ENCODE results near the gene SLX1A.
A peak's percentile ranks its signal among the peaks of the same experiment; 100 is the strongest.
"Not testable (repeated sequence)": the region's sequence is repeated elsewhere in the genome, so short reads cannot be mapped to it uniquely, and the experiment has no call there.

Gene SLX1A

DNA sequence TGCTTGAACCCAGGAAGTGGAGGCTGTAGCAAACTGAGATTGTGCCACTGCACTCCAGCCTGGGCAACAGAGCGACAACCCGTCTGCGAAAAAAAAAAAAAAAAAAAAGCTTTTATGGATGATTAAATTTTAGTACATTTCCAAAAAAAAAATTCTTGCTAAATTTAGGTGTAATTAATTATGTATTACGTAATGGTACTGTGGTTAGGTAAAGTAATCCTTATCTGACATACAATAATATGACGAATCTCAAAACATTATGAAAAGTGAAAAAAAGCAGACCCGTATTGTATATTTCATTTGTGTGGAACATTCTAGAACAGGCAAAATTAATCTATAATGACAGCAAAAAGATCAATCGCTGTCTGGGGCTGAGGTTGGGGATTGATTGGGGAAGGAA, 20.6 kb upstream of the SLX1A start:
- Mint-ChIP-seq H3K36me3 (ENCODE audit: low read depth) (no peaks in the 10 kb centered on the region), H3K4me3 (no peak overlapping the region), H3K9me3 (no peaks in the 10 kb centered on the region), H3K4me1 (peaks cover 3% of the 10 kb centered on the region), H3K27ac (no peak overlapping the region), H3K27me3 (no peaks in the 10 kb centered on the region)
- ATAC-seq (no peak), DNase-seq (no peak)

GRCh38 chr16:30176876-30177275, 16.8 kb upstream of the SLX1A start:
- not testable (repeated sequence) for H3K4me3 Mint-ChIP-seq; H3K27ac Mint-ChIP-seq; H3K4me1 Mint-ChIP-seq; ATAC-seq; H3K9me3 Mint-ChIP-seq; H3K36me3 Mint-ChIP-seq (ENCODE audit: low read depth); H3K27me3 Mint-ChIP-seq; DNase-seq

GRCh38 chr16:30179195-30179594, 14.5 kb upstream of the SLX1A start:
- no peaks in the 10 kb centered on the region for H3K9me3 Mint-ChIP-seq
- no peak overlapping the region for H3K4me3 Mint-ChIP-seq
- no peaks in the 10 kb centered on the region for H3K27me3 Mint-ChIP-seq
- H3K4me1 Mint-ChIP-seq, result peaks cover 17% of the 10 kb centered on the region
- H3K27ac Mint-ChIP-seq, result no peak overlapping the region
- peaks cover 3% of the 10 kb centered on the region for H3K36me3 Mint-ChIP-seq (ENCODE audit: low read depth)
- no peak for DNase-seq
- ATAC-seq, result no peak

GRCh38 chr16:30179931-30180330, 13.7 kb upstream of the SLX1A start:
- peaks cover 11% of the 10 kb centered on the region for H3K36me3 Mint-ChIP-seq (ENCODE audit: low read depth)
- ATAC-seq, result no peak
- H3K4me3 Mint-ChIP-seq, result no peak overlapping the region

DNA sequence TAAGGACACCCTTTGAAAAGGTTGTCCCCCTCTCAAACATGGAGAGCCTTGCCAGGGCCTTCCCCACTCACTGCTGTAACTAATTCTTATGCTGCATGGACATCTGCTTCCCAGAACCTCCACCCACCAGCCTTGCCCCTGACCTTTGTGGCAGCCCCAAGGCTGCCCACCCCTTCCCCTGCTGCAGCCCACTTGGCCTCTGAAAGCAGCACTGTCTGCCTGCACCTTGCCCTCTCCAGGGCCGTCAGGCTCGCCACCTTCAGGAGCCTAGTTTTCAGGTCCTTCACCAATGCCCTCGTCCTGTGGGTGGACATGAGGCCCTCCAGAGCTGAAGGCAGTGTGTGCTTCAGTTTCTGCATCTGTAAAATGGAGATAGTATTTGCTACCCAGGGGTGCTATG, 12.9 kb upstream of the SLX1A start:
- H3K27ac Mint-ChIP-seq, result no peak overlapping the region
- no peak for ATAC-seq
- H3K9me3 Mint-ChIP-seq, result no peaks in the 10 kb centered on the region
- H3K4me1 Mint-ChIP-seq, result peaks cover 21% of the 10 kb centered on the region
- H3K36me3 Mint-ChIP-seq (ENCODE audit: low read depth), result peaks cover 14% of the 10 kb centered on the region
- H3K4me3 Mint-ChIP-seq, result no peak overlapping the region
- no peak for DNase-seq
- no peaks in the 10 kb centered on the region for H3K27me3 Mint-ChIP-seq

More at GRCh38 chr16:30179931-30180330, 13.7 kb upstream of the SLX1A start:
- Mint-ChIP-seq H3K4me1 (peaks cover 19% of the 10 kb centered on the region), H3K27ac (no peak overlapping the region), H3K9me3 (no peaks in the 10 kb centered on the region), H3K27me3 (no peaks in the 10 kb centered on the region)
- DNase-seq, result no peak

DNA sequence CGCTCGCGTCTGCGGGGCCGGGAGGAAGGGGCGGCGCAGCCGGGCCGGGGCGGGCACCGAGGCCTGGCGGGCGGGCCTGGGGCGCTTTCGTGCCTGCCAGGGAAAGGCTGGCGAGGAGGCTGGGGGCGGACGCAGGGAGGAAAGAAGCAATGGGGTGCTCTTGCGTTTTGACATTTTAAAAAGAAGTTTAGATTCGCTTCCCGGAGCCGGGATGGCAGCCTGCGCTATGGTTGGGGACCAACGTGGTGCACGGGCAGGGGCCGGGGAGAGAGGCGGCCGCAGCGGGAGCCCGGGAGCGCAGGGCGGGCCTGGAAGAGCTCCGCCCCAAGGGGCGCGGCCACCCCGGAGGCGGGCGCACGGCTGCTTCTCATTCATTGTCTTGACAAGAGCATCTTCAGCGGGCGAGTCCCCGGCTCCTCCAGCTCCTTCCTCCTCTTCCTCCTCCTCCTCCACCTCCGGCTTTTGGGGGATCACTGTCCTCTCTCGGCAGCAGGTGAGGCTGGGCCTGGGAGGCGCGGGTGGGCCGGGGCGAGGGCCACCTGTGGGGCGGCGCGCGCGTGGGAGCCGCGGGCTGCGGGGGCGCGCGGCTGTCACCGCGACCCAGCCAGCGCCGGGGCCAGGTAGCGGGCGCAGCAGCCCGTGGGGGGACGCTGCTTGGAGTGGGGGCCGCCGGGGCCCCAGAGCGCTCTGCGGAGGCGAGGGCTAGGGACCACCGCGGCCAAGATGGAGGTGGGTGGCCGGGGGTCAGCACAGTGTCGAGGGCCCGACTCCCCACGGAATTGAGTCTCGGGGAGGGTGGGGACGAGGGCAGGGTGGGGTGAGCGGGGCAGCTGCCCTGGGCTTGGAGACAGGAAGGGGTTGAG, 10.2 kb upstream of the SLX1A start, which contains the start of gene CORO1A:
CORO1A (plus strand) TSS at position 370 of the 863 bp plus-strand sequence. CDS start 1,608 bp downstream, outside the sequence.
- DNase-seq (peak; percentile 92), ATAC-seq (peak; percentile 54)
- H3K9me3 Mint-ChIP-seq, result no peaks in the 10 kb centered on the region
- H3K27me3 Mint-ChIP-seq, result no peaks in the 10 kb centered on the region
- H3K27ac Mint-ChIP-seq, result peak within 1 kb of the TSS; percentile 97
- peaks cover 38% of the 10 kb centered on the region for H3K36me3 Mint-ChIP-seq (ENCODE audit: low read depth)
- H3K4me3 Mint-ChIP-seq, result peak within 1 kb of the TSS; percentile 96
- H3K4me1 Mint-ChIP-seq, result peaks cover 43% of the 10 kb centered on the region

GRCh38 chr16:30184096-30184890, 9.4 kb upstream of the SLX1A start:
- Mint-ChIP-seq H3K36me3 (ENCODE audit: low read depth) (peaks cover 38% of the 10 kb centered on the region), H3K4me1 (peaks cover 43% of the 10 kb centered on the region), H3K27ac (peak overlapping the region; percentile 97), H3K27me3 (no peaks in the 10 kb centered on the region), H3K9me3 (no peaks in the 10 kb centered on the region), H3K4me3 (peak overlapping the region; percentile 96)
- ATAC-seq (peak; percentile 6), DNase-seq (peak; percentile 76)

- Mint-ChIP-seq H3K36me3 (ENCODE audit: low read depth) (peaks cover 38% of the 10 kb centered on the region), H3K4me3 (peak overlapping the region; percentile 96), H3K27me3 (no peaks in the 10 kb centered on the region), H3K27ac (peak overlapping the region; percentile 97), H3K9me3 (no peaks in the 10 kb centered on the region), H3K4me1 (peaks cover 43% of the 10 kb centered on the region)
- DNase-seq (peak; percentile 45), ATAC-seq (peak; percentile 4)
These were observed 8.6 kb upstream of the SLX1A start for GRCh38 chr16:30184891-30185682.

DNA sequence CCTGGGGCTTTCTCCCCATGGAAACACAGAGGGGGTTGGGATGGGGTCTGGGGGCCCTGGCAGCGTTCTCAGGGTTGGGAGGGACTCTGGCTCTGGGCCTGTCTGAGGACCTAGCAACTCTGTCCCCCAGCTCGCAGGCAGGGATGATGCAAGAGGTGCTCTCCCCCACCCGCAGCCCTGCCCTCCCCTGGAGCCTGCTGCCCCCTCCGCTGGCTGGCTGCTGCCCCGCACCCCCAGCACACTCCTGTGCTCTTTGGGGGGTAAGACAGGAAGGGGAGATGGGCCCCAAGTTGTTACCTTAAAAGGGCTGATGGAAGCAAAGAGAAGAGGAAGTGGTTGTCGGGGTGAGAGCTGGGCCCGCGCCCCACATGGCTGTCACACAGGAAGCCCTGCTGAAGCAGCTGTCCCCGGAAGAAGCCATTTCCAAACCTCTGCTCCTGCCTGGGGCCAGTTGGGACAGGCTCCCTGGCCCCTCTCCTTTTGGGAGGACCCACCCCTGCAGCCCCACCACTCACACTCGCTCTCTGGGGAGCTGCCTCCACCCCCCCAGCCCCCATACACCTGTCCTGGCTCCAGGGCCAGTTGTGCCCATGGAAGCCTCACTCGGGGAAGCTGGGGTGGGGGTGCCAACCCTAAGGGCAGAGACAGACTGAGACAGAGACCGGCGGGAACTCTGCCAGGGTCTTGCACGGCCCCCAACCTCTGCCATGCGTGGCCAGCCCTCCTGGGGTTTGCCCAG, 7.8 kb upstream of the SLX1A start:
- ATAC-seq (peak; percentile 47), DNase-seq (peak; percentile 85)
- Mint-ChIP-seq H3K9me3 (no peaks in the 10 kb centered on the region), H3K4me1 (peaks cover 39% of the 10 kb centered on the region), H3K4me3 (peak overlapping the region; percentile 96), H3K27me3 (no peaks in the 10 kb centered on the region), H3K36me3 (ENCODE audit: low read depth) (peaks cover 38% of the 10 kb centered on the region), H3K27ac (peak overlapping the region; percentile 97)

DNA sequence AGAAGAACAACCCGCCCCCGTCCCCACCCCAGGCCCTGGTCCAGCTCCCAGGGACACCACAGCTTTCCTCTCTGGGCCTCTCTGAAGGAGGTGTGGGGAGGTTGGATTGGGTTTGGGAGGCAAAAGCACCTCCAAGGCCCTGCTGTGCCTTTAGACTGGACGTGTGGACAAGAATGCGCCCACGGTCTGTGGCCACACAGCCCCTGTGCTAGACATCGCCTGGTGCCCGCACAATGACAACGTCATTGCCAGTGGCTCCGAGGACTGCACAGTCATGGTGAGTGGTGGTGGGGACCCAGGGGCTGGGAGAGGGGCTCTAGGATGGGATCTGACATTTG, 7.3 kb upstream of the SLX1A start:
- H3K27me3 Mint-ChIP-seq, result no peaks in the 10 kb centered on the region
- H3K4me1 Mint-ChIP-seq, result peaks cover 35% of the 10 kb centered on the region
- H3K36me3 Mint-ChIP-seq (ENCODE audit: low read depth), result peaks cover 38% of the 10 kb centered on the region
- H3K27ac Mint-ChIP-seq, result peak overlapping the region; percentile 97
- ATAC-seq (no peak), DNase-seq (no peak)
- peak overlapping the region; percentile 96 for H3K4me3 Mint-ChIP-seq
- H3K9me3 Mint-ChIP-seq, result no peaks in the 10 kb centered on the region

GRCh38 chr16:30186782-30187555, 6.7 kb upstream of the SLX1A start:
- H3K4me1 Mint-ChIP-seq, result peaks cover 33% of the 10 kb centered on the region
- DNase-seq, result peak; percentile 95

GRCh38 chr16:30187556-30187865, 6.2 kb upstream of the SLX1A start:
- H3K36me3 Mint-ChIP-seq (ENCODE audit: low read depth), result peaks cover 38% of the 10 kb centered on the region
- no peaks in the 10 kb centered on the region for H3K27me3 Mint-ChIP-seq
- ATAC-seq (no peak), DNase-seq (no peak)
- H3K4me1 Mint-ChIP-seq, result peaks cover 28% of the 10 kb centered on the region
- peak overlapping the region; percentile 97 for H3K27ac Mint-ChIP-seq
- peak overlapping the region; percentile 96 for H3K4me3 Mint-ChIP-seq
- H3K9me3 Mint-ChIP-seq, result no peaks in the 10 kb centered on the region

More at GRCh38 chr16:30186782-30187555, 6.7 kb upstream of the SLX1A start:
- Mint-ChIP-seq H3K4me3 (peak overlapping the region; percentile 96), H3K36me3 (ENCODE audit: low read depth) (peaks cover 38% of the 10 kb centered on the region), H3K27ac (peak overlapping the region; percentile 97), H3K27me3 (no peaks in the 10 kb centered on the region), H3K9me3 (no peaks in the 10 kb centered on the region)
- peak; percentile 9 for ATAC-seq

- ATAC-seq, result no peak
- H3K27ac Mint-ChIP-seq, result peak overlapping the region; percentile 97
- no peaks in the 10 kb centered on the region for H3K27me3 Mint-ChIP-seq
These were observed 5.6 kb upstream of the SLX1A start for GRCh38 chr16:30187971-30188561.

More at GRCh38 chr16:30187971-30188561, 5.6 kb upstream of the SLX1A start:
- Mint-ChIP-seq H3K4me3 (peak overlapping the region; percentile 96), H3K36me3 (ENCODE audit: low read depth) (peaks cover 38% of the 10 kb centered on the region), H3K9me3 (no peaks in the 10 kb centered on the region), H3K4me1 (peaks cover 26% of the 10 kb centered on the region)
- DNase-seq, result peak; percentile 8
